Ureter (tissue), 1 donor: ENCODE measurements around the gene PKIG. TPM values are rescaled to one million over a fixed set of nuclear protein-coding genes. Genes with fewer than 3 reads are reported as not detected.

Experiments used
- DNase-seq: peaks from one replicate; pipeline ENCODE4 v3.0.0-alpha.2; 2020; ENCODE audit warnings: low spot score
- total RNA-seq: library from RNA; stranded (reverse); gene quantifications from one replicate; pipeline ENCODE4 v1.2.4, GENCODE V29; 2023
- donor health status: DM: yes; HTN: yes; CAD: no.

Gene PKIG
- total RNA-seq, 1 donor from 2014 or later, result 95.0 TPM

GRCh38 chr20:44619294-44619693 lies 36.9 kb downstream of the PKIG start:
- DNase-seq, result no peak

GRCh38 chr20:44620030-44620429 lies 37.7 kb downstream of the PKIG start:
- DNase-seq, result no peak

DNA sequence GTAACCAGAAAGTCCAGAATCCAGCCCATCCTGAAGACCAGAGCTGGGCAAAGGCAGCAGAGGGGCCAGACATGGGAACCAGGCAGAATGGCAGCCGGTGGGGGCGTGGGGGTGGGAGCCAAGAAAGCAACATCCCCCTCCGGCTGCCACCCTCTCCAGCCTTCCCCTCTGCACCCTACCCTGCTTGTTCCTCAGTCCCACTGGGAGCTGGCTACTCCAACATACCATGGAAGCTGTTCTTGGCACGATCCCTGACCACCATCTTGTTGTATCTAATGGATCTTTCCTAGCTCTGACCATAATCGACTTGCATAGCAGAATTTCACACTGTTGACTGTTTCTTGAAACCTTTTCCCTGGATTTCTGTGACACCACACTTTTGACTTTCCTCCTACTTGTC lies 38.9 kb downstream of the PKIG start:
- no peak for DNase-seq

DNA sequence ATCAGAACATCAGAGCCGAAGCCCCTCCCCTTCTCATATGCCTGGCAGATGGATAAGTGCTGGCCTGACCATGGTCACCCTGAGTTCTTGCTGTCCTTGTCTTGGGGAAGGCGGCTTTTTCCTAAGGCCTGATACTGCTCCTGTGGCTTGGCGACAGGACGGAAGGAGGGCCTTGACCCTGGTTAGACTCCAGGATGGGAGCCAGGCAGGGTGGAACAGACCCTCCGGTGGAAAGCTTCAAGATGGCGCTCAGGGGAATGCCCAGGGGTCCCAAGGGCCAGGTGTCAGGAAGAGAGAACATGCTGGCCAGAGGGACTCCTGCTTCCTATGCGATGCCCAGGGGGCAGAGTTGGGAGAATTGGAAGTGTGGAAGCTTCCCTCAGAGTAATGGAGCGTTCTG lies 39.6 kb downstream of the PKIG start:
- no peak for DNase-seq

GRCh38 chr20:44622501-44623270 lies 40.3 kb downstream of the PKIG start:
- DNase-seq, result no peak

- no peak for DNase-seq
Observed at GRCh38 chr20:44624152-44624551, 41.8 kb downstream of the PKIG start.

- no peak for DNase-seq
Observed at GRCh38 chr20:44624743-44625271, 42.4 kb downstream of the PKIG start.

- DNase-seq, result no peak
Observed at GRCh38 chr20:44625361-44625760, 43.0 kb downstream of the PKIG start.

DNA sequence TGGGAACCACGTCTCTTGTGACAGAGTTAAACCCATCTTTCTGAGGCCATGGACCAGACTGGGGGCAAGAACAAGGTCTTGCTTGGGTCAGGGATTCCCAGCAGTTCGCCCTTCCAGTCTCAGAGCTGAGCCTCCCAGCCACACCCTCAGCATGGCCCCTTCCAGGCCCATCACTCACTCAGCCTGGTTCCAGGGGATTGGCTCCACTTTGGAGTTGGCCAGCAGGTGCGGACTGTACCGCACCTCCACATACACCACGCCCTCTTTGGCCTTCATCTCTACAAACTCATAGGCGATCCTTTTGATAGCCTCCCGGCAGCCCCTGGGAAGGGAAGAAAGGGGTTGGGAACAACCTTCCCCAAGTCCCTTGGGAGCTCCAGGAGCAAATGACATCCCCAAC lies 43.9 kb downstream of the PKIG start:
- DNase-seq, result no peak

- no peak for DNase-seq
Observed at GRCh38 chr20:44627364-44628010, 45.1 kb downstream of the PKIG start.

DNA sequence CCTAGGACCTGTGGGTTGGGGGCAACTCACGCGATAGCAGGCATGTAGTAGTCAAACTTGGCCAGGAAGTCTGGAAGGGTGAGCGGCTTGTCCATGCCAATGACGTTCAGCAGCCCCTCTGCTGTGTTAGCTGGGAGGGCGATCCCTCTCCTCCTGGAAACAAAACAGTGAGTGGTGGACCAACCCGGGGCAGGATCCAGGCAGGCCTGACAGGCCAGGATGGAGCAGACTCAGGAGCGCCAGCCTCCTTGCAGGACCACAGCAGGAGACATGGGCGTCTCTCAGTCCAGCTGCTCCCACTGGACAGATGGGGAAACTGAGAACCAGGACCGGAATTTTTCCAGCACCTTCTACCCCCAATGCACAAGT lies 46.6 kb downstream of the PKIG start:
- no peak for DNase-seq

- no peak for DNase-seq
Observed at GRCh38 chr20:44629542-44629941, 47.2 kb downstream of the PKIG start.

DNA sequence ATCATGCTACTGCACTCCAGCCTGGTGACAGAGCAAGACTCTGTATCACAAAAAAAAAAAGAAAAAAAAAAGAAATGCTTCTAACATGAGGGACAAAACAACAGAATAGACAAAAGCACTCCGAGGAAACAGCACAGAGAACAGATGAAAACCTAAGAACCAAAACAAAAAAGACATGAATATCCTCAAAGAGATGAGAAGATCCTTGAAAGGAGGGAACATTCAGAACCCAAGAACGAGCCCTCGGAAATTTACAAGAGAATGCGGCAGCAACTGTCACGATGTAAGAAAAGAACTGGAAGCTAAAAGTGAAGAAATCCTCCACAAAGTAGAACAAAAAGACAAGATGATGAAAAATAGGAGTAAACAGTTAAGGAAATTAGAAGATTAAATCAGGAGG lies 47.9 kb downstream of the PKIG start:
- DNase-seq, result no peak

DNA sequence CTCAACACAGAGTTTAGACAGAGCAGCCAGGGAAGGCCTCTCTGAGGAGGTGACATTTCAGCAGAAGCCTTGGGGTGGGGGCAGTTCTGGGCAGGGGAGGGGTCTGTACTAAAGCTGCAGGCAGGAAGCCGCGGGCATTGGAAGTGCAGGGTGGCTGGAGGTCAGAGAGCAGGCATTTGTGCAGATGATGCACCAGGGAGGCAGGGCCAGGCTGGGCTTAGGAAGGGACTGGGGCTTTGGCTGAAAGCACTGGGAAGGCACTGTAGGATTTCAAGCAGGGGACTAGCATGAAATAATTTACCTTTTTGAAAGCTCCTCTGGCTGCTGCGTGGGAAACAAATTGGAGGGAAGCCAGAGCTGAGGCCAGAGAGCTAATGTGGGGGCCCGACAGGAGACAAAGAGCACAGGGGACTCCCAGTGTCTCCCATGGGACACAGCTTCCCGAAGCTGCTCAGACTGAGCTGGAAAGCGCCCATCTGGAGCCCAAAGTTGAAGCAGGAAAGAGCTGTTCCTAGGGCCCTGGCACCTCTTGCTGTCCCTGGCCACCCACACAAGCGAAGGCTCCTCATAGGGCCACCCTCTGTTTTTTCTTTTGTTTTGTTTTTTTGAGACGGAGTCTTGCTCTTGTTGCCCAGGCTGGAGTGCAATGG lies 49.8 kb downstream of the PKIG start:
- DNase-seq, result no peak

DNA sequence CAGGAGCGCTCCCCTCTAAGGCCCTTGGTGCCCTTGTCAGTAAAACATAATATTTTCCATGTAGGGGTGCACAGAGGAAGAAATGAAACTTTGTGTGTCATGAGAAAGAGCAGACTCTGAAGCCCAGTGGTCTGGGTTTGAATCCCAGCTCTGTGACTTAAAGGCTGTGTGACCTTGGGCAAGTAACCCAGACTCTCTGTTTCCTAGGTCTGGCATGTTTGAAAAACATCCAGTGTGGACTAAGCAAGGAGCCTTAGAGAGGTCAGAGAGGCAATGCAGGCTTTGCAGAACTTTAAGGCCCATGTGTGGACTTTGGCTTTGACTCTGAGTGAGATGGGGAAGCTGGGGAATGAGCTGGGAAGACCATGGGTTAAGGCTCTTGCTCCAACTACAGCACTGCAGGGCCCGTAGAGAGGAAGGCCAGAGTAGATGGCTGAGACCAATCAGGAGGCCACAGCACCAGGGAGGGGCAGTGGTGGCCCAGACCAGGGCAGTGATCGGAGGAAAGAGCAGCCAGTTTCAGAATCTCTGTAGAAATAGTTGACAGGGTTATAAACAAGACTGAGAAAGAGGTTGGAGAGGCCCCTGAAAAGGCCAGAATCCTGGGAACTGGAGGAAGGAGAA lies 50.9 kb downstream of the PKIG start:
- DNase-seq, result no peak

DNA sequence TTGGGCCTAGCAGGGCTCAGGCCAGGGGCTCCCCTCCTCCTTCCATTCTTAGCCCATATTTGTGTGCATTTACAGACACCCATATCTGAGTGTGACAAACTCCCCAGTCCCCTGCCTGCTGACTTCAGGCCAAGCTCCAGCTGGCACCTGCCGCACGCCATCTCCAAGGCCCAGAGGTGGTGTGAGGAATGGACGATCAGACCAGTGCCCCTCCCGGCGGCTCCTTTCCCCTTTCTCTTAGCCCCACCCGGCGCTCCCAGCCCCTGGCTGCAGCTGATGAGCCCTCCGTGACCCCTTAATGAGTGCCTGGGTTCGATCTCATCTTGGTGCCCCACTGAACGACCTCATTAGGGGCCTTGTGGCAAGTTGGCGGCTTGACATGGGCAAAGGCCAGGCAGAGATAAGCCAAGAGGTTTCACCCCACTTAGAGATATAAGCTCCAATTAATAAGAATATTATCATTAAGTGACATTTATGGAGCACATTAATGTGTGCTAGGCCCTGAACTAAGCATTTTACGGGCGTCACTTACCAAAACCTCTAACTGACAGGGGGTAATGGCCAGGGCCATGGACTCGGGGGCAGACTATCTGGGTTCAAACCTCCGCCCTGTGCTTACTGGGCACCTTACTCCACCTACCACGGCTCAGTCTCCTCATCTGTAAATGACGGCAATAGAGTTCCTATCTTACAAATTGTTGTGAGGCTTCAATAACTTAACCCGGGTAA lies 51.7 kb downstream of the PKIG start:
- no peak for DNase-seq

DNA sequence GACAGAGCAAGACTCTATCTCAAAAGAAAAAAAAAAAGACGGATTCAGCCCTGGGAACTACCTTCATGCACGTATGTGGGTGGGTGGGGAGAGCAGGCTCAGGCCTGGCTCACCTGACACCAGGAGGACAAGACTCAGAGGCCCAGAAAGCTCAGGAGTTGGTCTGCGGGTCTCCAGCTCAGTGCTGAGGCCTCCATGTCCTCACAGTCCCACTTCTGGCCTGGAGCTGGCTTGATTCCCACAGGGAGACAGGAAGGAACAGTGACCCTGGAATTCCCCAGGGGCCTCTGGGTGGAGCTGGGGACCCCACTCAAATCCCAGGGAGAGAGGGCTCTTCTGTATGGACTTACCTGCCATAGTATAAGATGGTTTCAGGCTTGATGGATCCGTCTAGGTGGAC lies 53.5 kb downstream of the PKIG start:
- no peak for DNase-seq

DNA sequence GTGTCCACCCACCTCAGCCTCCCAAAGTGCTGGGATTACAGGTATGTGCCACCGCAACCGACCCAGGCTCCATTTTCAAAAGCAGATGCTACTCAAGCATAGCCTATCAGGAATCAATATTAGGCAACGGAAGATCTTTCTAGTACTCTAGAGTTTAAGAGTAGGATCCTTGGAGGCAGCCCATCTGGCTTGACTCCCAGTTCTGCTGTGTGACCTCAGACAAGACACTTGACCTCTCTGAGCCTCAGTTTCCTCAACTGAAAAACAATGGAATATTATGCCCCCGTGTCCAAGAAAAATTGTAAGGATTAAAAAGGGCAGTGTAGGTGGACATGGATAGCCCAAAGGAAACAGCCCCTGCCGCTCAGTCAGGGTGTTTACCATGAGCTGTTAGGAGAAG lies 54.7 kb downstream of the PKIG start:
- no peak for DNase-seq

- DNase-seq, result no peak
Observed at GRCh38 chr20:44637522-44638372, 55.4 kb downstream of the PKIG start.

GRCh38 chr20:44640522-44640921 lies 58.1 kb downstream of the PKIG start:
- no peak for DNase-seq

- no peak for DNase-seq
Observed at GRCh38 chr20:44641325-44641724, 58.9 kb downstream of the PKIG start.
